HL-60 (cell line): ENCODE measurements around the gene NPY.

Source experiments
- DNase-seq, 2 experiments: peaks; one replicate each; pipeline ENCODE4 v3.0.0-alpha.2; 2010 to 2020; ENCODE audit warnings: low read depth in 1 of 2, low spot score in 1 of 2
- H3K27ac ChIP-seq: fragments of 250-450 bp; sonication (Bioruptor Pico); replicated peaks from 2 replicates; pipeline ENCODE4 v1.5.1; 2020; ENCODE audit warnings: mild to moderate bottlenecking, moderate library complexity
- H3K27me3 ChIP-seq: fragments of 250-450 bp; sonication (Bioruptor Pico); 2 replicates; pipeline ENCODE4 v1.5.1; 2021; ENCODE audit warnings: mild to moderate bottlenecking, moderate library complexity; ENCODE audit not compliant: insufficient read depth, poor library complexity, severe bottlenecking
- H3K4me3 ChIP-seq: replicated peaks from 2 replicates; pipeline ENCODE4 v1.5.1; 2011; ENCODE audit warnings: mild to moderate bottlenecking, control low read depth, low read length; ENCODE audit not compliant: insufficient read depth
- CTCF ChIP-seq: IDR thresholded peaks from one replicate; pipeline ENCODE4 v1.5.1; 2011; ENCODE audit warnings: low read length, control low read depth, inconsistent platforms; ENCODE audit not compliant: insufficient read depth
- GABPA ChIP-seq: IDR thresholded peaks from 2 replicates; pipeline ENCODE4 v1.6.1; 2012; ENCODE audit warnings: low read depth
- POLR2AphosphoS5 ChIP-seq: IDR thresholded peaks from 2 replicates; pipeline ENCODE4 v1.6.1; 2012; ENCODE audit warnings: low read depth
- REST ChIP-seq: IDR thresholded peaks from 2 replicates; pipeline ENCODE4 v1.6.1; 2012; ENCODE audit warnings: low read depth; ENCODE audit not compliant: insufficient replicate concordance
- SPI1 ChIP-seq: IDR thresholded peaks from 2 replicates; pipeline ENCODE4 v1.6.1; 2012; ENCODE audit warnings: low read depth, mild to moderate bottlenecking, borderline replicate concordance

Gene NPY

GRCh38 chr7:24307326-24307725 lies 23.3 kb downstream of the NPY start:
- no peak overlapping the region for H3K4me3 ChIP-seq
- no peaks in the 10 kb centered on the region for H3K27me3 ChIP-seq
- TF ChIP-seq GABPA, result no peak
- TF ChIP-seq REST, result no peak
- no peak for TF ChIP-seq CTCF
- TF ChIP-seq SPI1, result no peak
- no peak for TF ChIP-seq POLR2AphosphoS5
- H3K27ac ChIP-seq, result no peak overlapping the region
- no peak for DNase-seq

- TF ChIP-seq SPI1 (no peak), REST (no peak), CTCF (no peak), GABPA (no peak), POLR2AphosphoS5 (no peak)
- H3K27ac ChIP-seq, result no peak overlapping the region
- H3K27me3 ChIP-seq, result no peaks in the 10 kb centered on the region
- H3K4me3 ChIP-seq, result no peak overlapping the region
- DNase-seq, result no peak
Observed at GRCh38 chr7:24312588-24312987, 28.6 kb downstream of the NPY start.

- TF ChIP-seq CTCF, result no peak
- no peak for TF ChIP-seq SPI1
- TF ChIP-seq REST, result no peak
- no peak overlapping the region for H3K4me3 ChIP-seq
- H3K27me3 ChIP-seq, result no peaks in the 10 kb centered on the region
- no peak for DNase-seq
- no peak overlapping the region for H3K27ac ChIP-seq
Observed at GRCh38 chr7:24313777-24314176, 29.8 kb downstream of the NPY start.
